ENCODE measurements around the gene NEB. TPM values are rescaled to one million over a fixed set of nuclear protein-coding genes. Genes with fewer than 3 reads are reported as not detected.
"Not testable (repeated sequence)": the region's sequence is repeated elsewhere in the genome, so short reads cannot be mapped to it uniquely, and the experiment has no call there.

NEB gene
- polyA plus RNA-seq, 3 donors: 2.7 TPM; not detected in 2

DNA sequence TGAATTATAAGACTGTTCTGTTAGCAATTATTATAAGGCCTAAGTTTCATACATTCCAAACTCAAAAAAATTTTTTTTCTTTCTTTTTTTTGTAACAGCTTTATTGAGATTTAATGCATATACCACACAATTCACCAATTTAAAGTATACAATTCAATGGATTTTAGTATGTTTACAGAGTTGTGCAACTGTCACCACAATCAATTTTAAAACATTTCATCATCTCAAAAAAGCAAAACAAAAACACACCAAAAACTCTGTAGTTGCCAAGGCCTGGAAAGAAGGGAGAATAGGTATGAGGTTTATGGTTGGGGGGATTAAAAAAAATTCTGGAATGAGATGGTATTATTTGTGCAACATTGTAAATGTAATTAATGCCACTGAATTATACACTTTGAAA is 36.1 kb downstream of the NEB start:
- H3K4me3 ChIP-seq (replicated peaks in 1 of 3; ENCODE audit: low read depth in 2 of 3, low read length in 3 of 3); H3K36me3 Mint-ChIP-seq: not testable (repeated sequence)

DNA sequence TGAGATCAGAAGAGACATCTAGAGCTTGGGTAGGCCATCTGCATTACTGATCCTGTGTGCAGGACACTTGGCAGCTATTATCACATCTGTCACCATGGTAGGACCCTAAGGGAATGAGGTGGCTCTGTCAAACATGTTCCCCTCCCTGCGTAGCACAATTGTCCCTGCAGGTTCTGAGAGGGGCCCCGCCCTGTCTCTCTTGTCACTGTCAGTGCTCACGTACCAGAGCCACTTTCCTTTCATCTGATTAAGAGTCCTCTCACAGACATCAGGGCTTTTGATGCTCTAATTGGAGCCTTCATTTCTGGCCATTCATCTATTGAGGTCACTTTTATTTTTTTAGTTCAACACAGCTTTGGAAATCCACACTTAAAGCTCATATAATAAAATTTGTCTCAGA is 38.5 kb downstream of the NEB start:
- intact Hi-C loops (cut with micrococcal nuclease): no loop called here
- no peaks in the 10 kb centered on the region for H3K9me3 Mint-ChIP-seq
- H3K79me2 ChIP-seq (ENCODE audit: insufficient read depth, low read length): no peaks in the 10 kb centered on the region
- no peaks in the 10 kb centered on the region for H4K20me1 ChIP-seq (ENCODE audit: insufficient read depth, low read length)
- H3K4me1 Mint-ChIP-seq: no peaks in the 10 kb centered on the region
- H3K27ac ChIP-seq (ENCODE audit: low read depth in 1 of 2, low read length in 2 of 2): no peak overlapping the region
- H3K4me3 Mint-ChIP-seq: no peak overlapping the region
- H3K27ac Mint-ChIP-seq: no peak overlapping the region
- no peak overlapping the region for H3K4me3 ChIP-seq (replicated peaks in 1 of 3; ENCODE audit: low read depth in 2 of 3, low read length in 3 of 3)
- no peak overlapping the region for H3K4me2 ChIP-seq (replicated peaks; ENCODE audit: extremely low read depth, low read length, poor library complexity, severe bottlenecking)
- no peaks in the 10 kb centered on the region for H3K36me3 ChIP-seq (replicated peaks in 1 of 2; ENCODE audit: control insufficient read depth in 1 of 2, insufficient read depth in 2 of 2, low read length in 2 of 2)
- H3K9me3 ChIP-seq (replicated peaks in 1 of 2; ENCODE audit: control insufficient read depth in 1 of 2, insufficient read depth in 1 of 2, low read length in 2 of 2): no peaks in the 10 kb centered on the region
- 96% methylated on average over 3 of the region's 3 CpGs for WGBS (ENCODE audit: insufficient coverage)
- no peaks in the 10 kb centered on the region for H3K4me1 ChIP-seq (ENCODE audit: control insufficient read depth in 1 of 2, insufficient read depth in 2 of 2, low read length in 2 of 2)
- no peak for DNase-seq
- H2AFZ ChIP-seq (ENCODE audit: insufficient read depth, low read depth, low read length, poor library complexity, severe bottlenecking): no peak overlapping the region
- peaks cover 0 to 2% (median 0%) of the 10 kb centered on the region in 3 donors for H3K27me3 Mint-ChIP-seq (ENCODE audit: low read depth in 3 of 3)
- no peak overlapping the region for H3K9ac ChIP-seq (ENCODE audit: insufficient read depth, low read length, poor library complexity, severe bottlenecking)
- TF ChIP-seq, protein P1, sequence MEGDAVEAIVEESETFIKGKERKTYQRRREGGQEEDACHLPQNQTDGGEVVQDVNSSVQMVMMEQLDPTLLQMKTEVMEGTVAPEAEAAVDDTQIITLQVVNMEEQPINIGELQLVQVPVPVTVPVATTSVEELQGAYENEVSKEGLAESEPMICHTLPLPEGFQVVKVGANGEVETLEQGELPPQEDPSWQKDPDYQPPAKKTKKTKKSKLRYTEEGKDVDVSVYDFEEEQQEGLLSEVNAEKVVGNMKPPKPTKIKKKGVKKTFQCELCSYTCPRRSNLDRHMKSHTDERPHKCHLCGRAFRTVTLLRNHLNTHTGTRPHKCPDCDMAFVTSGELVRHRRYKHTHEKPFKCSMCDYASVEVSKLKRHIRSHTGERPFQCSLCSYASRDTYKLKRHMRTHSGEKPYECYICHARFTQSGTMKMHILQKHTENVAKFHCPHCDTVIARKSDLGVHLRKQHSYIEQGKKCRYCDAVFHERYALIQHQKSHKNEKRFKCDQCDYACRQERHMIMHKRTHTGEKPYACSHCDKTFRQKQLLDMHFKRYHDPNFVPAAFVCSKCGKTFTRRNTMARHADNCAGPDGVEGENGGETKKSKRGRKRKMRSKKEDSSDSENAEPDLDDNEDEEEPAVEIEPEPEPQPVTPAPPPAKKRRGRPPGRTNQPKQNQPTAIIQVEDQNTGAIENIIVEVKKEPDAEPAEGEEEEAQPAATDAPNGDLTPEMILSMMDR (IDR thresholded peaks at IDR 0.05): no peak
- no peaks in the 10 kb centered on the region for H3K27me3 ChIP-seq (ENCODE audit: control insufficient read depth in 2 of 2, insufficient read depth in 2 of 2, low read length in 2 of 2)
- no peaks in the 10 kb centered on the region for H3K36me3 Mint-ChIP-seq

More for the DNA sequence above, 36.1 kb downstream of the NEB start:
- H3K9ac ChIP-seq (ENCODE audit: insufficient read depth, low read length, poor library complexity, severe bottlenecking); H3K4me2 ChIP-seq (replicated peaks; ENCODE audit: extremely low read depth, low read length, poor library complexity, severe bottlenecking); H3K36me3 ChIP-seq (replicated peaks in 1 of 2; ENCODE audit: control insufficient read depth in 1 of 2, insufficient read depth in 2 of 2, low read length in 2 of 2); H3K27me3 ChIP-seq (ENCODE audit: control insufficient read depth in 2 of 2, insufficient read depth in 2 of 2, low read length in 2 of 2); H4K20me1 ChIP-seq (ENCODE audit: insufficient read depth, low read length); H3K9me3 Mint-ChIP-seq; H2AFZ ChIP-seq (ENCODE audit: insufficient read depth, low read depth, low read length, poor library complexity, severe bottlenecking); DNase-seq; H3K27ac Mint-ChIP-seq; H3K27me3 Mint-ChIP-seq (ENCODE audit: low read depth in 3 of 3); H3K4me1 ChIP-seq (ENCODE audit: control insufficient read depth in 1 of 2, insufficient read depth in 2 of 2, low read length in 2 of 2); H3K4me3 Mint-ChIP-seq; H3K79me2 ChIP-seq (ENCODE audit: insufficient read depth, low read length); H3K27ac ChIP-seq (ENCODE audit: low read depth in 1 of 2, low read length in 2 of 2); H3K9me3 ChIP-seq (replicated peaks in 1 of 2; ENCODE audit: control insufficient read depth in 1 of 2, insufficient read depth in 1 of 2, low read length in 2 of 2); H3K4me1 Mint-ChIP-seq; intact Hi-C loops (cut with micrococcal nuclease): not testable (repeated sequence)
